C4-2B (cell line): ENCODE data around the gene MAJIN.

Experiments used
- CTCF ChIP-seq: fragments of 450-650 bp; conservative IDR thresholded peaks from 2 replicates; pipeline ENCODE4 v1.5.1; 2017; ENCODE audit warnings: mild to moderate bottlenecking
- ZFX ChIP-seq: fragments of 450-650 bp; IDR thresholded peaks from 2 replicates; pipeline ENCODE4 v1.6.1; 2017

GRCh38 chr11:64935359-64936081, 36.4 kb downstream of the MAJIN start, which contains the start of gene GPHA2:
- TF ChIP-seq CTCF (no peak), ZFX (no peak)
